Umbilical cord (tissue), 2 donors: ENCODE measurements around the gene ASTN2. TPM values are rescaled to one million over a fixed set of nuclear protein-coding genes. Genes with fewer than 3 reads are reported as not detected.
A peak's percentile ranks its signal among the peaks of the same experiment; 100 is the strongest.
"Not testable (repeated sequence)": the region's sequence is repeated elsewhere in the genome, so short reads cannot be mapped to it uniquely, and the experiment has no call there.

ENCODE experiments used
- DNase-seq: peaks from one replicate; pipeline ENCODE4 v3.0.0-alpha.2; 2015; ENCODE audit warnings: low spot score
- total RNA-seq: library from RNA; depleted of rRNA; stranded (reverse); fragments of >200 nt; gene quantifications from one replicate; pipeline ENCODE4 v1.2.3, GENCODE V29; 2014; ENCODE audit warnings: low replicate concordance; ENCODE audit not compliant: insufficient read depth

ASTN2 gene
- total RNA-seq, 1 donor from 2014 or later: 7.0 TPM

DNA sequence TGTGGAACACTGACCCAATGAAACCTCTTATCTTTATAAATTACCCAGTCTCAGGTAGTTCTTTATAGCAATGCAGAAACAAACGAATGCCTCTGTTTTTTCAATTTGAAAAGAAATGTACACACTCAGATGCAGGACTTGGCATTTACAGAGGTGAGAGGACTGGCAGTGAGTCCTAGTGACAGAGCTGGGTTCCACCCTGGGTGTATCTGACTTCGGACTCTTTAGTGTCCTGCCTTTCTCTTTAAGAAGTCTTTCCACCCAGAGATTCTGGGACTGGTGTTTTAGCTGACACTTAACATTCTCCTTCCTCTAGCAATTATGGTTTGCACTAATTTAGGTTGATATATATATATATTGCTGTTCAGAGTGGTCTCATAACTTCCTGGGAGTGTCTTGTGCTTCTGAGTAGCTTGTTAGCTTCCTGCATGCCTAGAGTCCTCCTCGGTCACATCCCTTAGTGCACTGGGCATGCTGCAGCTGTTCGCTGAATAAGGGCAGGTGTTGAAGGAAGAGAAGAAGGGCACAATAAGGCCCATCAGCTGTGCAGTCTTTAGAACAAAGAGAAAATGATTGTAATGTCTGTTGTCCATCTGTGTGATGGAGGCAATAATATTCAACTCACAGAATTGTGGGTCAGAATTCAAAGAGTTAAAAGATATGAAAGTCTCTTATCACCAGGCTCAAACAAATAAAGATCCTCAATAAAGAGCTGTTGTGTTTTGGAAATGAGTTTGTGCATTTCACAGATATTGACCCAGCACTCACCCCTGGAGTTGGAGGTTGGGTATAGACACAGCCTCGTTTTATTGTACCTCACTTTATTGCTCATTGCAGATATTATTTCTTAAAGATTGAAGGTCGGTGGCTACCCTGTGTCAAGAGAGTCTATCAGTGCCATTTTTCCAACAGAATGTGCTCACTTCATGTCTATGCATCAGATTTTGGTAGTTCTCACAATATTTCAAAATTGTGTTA is 540.6 kb downstream of the ASTN2 start:
- no peak for DNase-seq

DNA sequence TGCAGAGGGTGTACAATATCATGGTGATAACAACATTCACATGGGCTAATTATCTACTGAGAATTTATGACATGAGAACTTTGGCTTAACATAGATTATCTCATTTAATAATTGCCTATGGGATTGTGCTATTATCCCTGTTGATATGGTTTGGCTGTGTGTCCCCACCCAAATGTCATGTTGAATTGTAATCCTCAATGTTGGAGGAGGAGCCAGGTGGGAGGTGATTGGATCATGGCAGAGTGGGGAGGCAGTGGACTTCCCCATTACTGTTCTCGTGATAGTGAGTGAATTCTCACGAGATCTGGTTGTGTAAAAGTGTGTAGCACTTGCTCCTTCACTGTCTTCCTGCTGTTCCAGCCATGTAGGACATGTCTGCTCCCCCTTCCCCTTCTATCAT is 541.4 kb downstream of the ASTN2 start:
- DNase-seq: no peak

DNA sequence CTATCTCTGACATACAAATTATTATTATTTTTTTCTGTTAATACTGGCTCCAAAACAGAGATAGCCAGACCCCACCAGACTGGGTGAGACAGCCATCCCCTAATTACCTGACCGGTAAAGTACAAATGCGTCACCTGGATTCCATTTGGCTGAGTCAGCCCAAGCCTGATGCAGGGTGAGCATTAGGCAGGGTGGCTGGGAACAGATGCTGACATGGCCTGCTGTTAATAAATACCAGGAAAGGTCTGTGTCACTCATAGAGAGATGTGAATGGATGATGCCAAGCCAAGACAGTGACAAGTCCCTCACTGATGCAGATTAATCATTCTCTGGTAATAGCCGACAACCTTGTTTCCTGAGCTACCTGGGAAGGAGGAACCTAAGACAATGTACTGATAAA is 544.3 kb downstream of the ASTN2 start:
- peak; percentile 57 for DNase-seq

DNA sequence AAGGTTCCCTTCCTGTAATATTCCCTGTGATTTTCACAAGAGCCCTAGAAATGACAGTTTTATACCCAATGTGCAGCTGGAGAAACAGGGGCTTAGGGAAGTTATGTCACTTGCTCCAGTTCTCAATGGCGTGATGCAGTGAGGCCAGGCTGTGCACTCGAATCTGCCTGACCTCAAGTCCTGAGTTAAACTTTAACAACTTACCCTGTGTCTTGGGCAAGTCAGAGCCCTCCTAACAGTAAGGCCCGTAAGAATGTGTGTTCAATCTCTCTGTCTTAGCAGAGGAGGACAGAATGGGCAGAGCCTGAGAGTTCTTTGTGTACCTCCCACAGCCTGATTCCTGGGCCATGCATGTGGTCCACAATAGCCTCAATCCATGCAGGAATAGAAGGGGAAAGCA is 546.7 kb downstream of the ASTN2 start:
- DNase-seq: no peak

DNA sequence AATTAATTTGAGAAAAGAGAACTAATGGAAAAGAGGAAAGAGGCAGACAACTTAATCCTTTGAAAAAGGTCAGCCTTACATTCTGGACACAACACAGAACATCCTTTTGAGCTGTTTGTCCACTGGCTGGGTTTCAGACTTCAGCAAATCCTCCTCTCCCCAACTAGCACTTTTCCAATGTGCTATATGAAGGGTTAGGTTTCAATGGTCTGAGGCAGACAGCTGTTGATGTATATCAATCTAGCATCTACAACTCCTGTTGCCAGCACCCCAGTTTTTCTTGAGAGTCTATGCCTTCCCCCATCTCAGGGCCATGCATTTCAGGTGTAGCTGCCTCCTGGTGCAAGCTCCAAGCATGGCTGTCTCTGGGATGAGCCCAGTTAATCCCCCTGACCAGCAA is 553.5 kb downstream of the ASTN2 start:
- DNase-seq: no peak

DNA sequence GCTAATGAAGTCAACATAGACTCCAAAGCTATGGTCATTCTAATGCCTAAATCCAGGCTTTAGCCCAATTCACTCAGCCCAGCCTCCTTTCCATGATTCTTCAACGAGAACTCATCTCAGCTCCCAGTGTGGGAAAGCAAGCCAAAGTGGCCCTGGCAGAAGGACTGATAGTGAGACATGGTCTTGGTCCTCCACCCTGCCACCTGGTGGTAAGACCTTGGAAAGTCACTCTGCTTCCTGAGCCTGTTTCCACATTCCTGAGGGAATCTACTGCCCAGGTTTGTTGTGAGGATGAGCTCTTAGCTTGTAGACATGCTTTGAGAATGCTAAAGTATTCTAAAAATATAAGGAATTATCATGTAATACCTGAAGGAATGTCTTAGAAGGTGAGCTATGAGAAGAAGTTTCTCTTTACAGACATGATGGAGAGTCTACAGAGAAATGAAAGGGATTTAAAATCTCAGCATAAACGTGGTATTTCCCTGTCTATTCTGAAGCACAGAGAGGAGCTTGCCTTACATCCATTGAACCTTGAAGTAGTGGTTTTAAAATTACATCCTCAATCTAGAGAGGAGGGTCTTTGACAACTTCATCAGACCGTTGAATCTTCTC is 554.2 kb downstream of the ASTN2 start:
- DNase-seq: peak; percentile 39

DNA sequence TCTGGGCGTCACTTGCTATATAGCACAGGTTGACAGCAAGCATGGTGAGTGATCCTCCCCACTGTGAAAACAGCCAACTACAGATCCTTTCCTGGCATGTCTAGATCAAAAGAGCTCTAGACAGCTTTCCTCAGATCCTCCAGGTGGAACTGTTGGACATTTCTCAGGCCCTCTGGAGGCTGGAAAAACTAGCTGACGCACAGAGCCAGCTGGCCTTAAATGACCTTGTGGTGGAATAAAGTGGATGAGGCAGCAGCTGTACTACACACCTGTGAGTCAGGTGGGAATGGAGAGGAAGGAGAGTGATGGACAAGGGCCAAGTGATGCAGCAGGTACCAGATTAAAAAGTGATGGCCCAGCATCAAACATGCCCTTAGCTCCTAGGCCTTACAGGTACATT is 555.1 kb downstream of the ASTN2 start:
- DNase-seq: no peak

DNA sequence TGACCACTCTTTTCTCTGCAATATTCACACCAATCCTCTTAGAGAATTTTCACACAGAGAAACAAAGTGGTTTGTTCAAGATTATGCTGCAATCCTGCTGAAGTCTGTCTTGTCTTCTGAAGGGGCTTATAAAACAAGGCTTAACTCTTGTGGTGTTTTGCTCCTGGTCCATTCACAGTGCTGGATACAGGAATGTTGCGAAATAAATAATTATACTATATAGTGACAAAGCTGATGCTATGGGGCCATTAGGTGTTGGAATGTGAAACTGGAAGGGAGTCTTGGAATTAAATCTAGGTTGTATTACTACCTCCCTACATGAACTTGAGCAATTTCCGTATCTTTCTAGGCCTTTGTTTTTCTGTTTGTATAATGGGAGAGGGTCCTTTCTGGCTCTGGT is 557.5 kb downstream of the ASTN2 start:
- DNase-seq: no peak

DNA sequence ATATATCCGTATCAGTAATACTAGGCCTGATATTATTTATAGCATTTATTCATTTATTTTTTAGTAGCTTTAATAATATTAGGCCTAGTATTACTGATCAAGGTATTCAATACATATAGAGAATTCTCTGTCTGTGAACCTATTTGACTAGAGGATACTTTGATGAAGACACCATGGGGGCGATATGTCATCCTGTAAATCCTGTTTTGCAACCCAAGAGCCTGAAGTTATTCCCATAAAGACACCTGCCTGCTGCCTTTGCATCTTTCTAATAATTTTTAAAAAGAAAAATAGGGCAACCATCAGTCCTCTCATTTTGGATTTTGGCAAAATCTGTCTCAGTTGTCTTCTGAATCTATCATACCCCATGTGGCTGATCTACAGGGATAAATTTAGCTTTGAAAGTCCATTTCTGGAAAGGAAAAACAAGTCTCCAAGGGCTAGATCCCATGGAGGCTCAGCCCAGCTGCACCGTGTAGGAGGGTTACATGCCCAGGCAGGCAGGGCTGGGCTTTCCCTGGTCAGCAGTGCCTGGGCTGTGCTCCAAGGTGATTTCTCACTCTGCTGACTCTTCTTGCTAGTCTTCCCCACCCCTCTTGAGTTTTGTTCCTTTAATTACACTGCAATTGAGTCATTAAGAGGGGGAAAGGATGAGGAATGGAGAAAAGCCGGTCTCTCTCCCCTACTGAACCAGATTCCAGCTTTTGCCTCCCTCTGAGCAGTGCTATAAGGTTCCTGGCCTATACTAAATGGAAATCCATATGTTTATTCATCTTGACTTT is 558.8 kb downstream of the ASTN2 start:
- peak; percentile 22 for DNase-seq

DNA sequence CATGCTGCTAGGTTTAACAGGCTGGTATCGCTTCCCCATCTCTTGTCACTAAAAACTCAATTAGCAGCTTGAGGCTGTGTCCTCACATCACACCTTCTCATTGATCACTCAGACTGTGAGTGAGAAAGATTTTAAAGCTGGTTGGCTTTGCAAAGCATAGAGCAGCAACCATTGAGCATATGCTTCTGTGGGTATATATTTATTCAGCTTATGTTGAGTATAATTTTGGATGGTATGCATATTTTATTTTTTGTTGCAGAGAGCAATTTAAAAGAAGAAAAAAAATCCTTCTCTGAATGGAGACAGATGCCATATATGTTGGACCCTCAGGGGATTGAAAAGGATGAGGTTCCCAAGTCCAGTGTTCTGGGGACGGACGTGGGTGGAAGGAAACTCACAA is 565.1 kb downstream of the ASTN2 start:
- DNase-seq: no peak

DNA sequence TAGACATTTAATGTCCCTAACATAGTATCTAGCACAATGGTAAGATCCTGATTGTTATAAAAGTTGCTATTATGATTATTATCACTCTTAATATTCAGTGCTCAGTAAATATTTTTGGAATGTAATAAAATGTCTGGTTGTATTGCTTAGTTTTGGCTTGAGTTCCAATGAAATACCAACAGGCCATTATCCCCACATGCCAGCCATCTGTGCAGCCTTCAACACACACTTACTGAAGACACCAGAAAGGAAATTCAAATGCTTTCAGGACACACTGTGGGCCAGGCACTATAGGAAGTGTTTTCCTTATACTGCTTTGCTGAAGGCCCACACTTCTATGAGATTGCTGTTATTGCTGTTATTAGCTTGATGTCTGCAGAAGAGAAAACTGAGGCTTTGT is 570.2 kb downstream of the ASTN2 start:
- no peak for DNase-seq

DNA sequence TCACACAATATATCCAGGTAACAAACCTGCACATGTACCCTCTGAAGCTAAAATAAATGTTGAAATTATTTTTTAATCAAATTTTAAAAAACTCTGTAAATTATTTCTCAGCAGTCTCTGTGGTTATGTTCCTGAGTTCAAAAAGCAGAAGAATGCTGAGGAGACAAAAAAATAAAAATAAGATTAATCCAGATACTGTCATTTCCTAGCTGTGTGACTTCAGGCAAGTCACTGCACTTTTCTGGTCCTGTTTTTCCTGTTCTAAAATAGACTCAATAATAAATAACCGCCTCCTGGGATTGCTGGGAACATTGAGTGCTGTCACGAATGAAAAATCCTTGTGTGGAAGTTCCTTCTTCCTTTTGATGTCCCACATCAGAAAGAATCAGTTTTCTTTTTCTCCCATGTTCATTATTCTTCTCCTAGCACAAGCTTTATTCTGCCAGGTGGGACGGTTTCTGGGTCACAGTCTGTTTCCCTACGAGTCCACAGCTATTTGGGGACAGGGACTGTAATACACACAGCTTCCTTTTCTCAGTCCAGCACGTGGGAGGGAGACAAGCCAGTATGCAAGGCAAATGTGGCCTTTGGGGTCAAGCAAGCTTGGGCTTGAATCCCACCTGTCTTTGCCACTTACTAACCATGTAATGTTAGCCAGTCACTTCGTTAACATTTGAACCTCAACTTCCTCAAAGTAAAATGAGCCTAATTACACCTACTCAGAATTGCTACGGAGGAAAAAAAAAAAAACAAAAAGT is 570.8 kb downstream of the ASTN2 start:
- DNase-seq: no peak

DNA sequence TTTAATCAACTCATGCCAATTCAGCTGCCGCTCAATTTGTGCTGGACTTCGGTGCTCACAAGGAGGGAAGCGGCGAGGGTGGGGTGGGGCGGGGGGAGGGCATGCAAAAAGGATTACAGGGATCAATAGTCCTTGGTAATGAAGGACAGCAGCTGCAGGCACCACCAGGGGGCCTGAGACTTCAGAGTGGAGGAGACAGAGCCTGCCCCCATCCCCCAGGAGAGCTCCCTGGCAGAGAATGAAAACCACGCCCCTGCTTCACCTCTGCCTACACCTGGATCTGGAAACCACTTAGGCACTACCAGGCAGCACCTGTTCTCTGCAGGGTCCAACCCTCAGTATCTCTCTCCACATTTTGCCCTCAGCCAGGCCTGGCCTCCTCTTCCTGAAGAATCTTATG is 572.2 kb downstream of the ASTN2 start:
- no peak for DNase-seq

DNA sequence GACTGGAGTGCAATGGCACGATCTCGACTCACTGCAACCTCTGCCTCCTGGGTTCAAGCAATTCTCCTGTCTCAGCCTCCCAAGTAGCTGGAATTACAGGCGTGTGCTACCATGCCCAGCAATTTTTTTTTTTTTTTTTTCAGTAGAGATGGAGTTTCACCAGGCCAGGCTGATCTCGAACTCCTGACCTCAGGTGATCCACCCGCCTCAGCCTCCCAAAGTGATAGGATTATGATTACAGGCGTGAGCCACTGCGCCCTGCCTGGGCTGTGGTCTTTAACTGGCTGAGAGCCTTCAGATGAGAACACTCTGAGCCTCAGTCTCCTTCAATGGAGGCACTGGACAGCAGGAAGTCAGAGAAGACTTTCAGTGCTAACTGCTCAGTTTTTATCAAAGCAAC is 576.4 kb downstream of the ASTN2 start:
- DNase-seq: not testable (repeated sequence)

DNA sequence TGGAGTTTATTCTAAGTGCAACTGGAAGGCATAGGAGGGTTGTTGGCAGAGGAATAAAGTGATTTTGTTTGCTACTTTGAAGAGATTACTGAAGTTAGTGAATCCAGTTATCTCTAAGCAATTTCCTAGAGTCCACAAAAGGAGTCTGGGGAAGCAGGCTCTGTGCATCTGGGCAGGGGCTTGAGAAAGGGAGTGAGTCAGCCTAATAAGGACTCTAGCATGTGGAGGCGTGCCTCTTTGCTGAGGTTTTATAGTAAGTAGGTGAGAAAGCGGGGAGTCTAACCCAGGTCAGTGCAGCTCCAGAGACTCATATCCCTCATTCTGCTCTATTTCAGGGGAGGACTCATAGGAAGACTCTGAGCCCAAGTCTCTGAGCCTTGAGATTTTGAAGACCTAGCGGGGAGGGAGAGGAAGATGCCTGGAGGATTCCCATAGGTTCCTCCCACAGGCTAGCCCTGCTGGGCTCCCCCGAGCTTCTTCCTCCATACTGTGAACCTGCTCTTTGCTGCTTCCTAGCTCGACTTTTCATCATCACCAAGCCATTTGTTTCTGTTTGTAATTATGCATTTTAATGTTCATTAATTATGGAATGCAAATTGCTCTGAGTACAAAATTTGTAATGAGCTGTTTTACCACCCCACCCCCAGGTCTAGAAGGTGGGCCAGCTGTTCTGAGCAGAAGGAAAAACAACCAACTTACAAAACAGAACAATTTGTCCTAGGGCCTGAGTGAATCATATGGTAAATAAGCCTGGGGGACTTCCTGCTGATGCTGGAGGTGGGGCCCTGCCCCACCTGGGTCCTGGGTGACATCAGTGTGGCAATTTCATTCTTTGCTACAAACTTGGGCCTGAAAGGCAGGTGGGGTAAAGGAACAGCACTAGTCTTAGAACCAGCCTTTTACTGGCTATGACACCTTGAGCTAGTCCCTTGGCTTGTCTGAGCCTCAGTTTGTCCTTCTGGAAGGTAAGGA is 577.6 kb downstream of the ASTN2 start:
- peak; percentile 60 for DNase-seq

DNA sequence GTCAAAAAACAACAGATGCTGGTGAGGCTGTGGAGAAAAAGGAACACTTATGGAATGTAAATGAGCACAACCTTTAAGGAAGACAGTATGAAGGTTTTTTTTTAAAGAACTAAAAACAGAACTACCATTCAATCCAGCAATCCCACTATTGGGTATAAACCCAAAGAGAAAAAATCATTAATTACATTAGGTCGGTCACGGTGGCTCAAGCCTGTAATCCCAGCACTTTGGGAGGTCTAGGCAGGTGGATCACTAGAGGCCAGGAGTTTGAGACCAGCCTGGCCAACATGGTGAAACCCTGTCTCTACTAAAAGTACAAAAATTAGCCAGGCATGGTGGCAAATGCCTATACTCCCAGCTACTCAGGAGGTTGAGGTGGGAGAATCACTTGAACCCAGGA is 584.5 kb downstream of the ASTN2 start:
- DNase-seq: not testable (repeated sequence)

DNA sequence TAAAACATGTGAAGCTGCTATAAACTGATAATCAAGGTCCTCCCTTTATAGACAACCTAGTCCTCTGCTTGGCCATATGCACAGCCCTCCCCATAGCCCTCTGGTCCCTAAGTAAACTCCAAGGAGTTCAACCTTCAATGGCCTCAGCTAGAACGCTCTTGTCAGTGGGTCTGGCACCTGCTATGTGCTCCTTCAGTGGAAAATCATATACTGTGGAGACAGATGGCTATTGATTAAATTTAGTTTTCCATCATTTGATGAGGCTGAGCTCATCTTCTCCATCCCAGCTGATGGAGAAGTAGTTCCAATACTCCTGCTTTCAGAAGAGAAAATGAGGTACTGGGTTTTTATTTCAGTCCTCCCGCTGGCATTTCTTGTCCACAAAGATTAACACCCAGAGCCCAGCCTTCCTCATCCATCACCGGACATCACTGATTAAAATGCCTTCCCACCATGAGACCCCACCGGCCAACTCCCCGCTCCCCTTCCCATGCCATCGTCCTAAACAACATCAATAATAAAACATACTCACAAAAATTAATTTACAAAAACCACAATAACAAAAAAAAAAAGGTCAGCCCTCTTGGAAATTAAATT is 593.1 kb downstream of the ASTN2 start:
- no peak for DNase-seq

DNA sequence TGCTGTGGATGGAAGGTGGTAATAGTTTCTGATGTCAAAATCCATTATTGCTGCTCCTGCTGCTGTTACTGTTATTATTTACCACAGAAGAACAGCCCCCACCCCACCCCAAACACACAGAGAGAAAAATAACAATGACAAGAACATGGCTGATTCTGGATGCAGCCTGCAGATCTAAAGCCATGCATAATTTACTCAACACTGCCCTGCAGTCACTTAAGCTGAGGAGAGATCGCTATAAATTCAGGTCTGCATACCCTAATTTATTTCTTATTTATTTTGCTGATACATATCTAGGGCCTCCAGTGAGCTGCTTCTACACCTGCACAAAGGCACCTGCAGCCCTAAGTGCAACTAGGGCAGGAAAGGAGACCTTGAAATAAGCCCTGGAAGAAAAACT is 595.7 kb downstream of the ASTN2 start:
- no peak for DNase-seq

DNA sequence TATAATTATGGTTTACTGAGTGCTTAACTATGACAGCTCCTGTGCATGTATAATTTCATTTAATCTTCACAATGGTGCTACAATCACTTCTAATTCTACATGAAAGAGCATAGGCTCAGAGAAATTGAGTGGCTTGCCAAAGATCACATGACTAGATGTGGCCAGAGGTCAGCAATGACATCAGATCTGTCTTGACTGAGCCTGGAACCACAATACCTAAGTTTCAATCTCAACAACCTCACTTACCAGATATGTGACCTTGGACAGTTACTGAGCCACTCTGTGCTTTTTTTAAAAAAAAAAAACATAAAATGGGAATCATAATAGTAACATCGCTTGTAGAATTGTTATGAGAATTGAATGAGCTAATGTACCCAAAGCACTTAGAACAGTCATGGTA is 597.1 kb downstream of the ASTN2 start:
- no peak for DNase-seq

DNA sequence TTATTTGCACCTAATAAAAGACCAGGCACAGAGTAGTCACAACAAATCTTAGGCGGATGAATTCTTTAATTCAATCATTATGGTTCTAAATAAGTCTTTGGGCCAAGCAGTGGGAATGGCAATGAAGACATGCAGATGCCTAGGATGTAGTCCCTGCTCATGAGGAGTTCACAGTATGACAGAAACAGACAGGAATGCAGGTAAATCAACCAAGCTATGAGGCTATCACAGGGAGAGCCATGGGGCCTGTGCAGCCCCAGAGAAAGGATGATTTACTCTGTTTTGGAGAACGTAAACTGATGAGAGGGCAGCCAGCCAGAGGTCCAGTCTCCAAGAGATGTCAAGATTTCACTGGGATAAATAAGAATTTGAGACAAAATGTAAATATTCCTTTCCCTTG is 598.4 kb downstream of the ASTN2 start:
- no peak for DNase-seq
